Activated CD4-positive, alpha-beta T cell treated with anti-CD3 and anti-CD28 coated beads for 48 hours (primary cell): ENCODE results near the gene LRP1.

Experiments used
- DNase-seq: peaks from one replicate; pipeline ENCODE4 v3.0.0-alpha.2; 2020

Gene LRP1

DNA sequence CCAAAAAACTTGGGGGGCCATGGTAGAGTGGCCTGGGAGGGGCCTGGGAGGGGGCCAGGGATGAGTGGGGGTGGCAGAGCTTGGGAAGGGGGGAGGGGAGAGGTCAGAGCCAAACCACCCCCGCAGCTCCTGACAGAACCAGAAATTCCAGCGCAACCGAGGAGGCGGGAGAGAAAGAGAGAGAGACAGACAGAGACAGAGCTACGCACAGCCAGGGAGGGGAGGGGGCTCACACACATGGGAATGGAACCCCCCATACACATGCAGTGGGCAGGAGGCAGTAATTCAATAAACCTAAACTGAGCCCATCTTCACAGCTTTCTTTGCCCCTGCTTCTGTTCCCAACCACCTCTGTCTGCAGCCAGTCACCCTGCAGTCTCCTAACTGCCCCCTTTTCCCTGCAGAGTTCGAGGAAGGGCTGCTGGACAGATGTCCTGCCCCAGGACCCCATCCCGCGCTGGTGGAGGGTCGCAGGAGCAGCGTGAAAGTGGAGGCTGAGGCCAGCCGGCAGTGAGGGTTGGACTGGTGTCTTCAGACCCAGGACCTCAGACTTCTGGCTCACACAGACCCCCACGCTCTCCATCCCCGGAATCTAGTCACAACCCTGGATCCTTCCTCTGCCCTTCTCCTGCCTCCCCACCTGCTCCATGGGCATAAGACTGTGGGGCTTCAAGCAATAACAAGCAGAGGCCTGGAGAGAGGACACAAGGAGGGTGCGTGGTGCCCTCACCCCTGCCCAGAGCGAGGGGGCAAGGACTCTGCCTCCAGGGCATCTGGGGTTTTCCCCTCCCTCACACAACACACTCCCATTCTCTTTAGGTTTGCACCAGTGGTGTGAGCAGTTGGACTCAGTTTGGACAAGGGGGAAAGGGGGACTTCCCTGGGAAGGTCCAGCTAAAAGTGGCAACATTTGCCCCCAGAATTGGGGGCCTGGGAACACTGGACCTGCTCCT, 33.8 kb upstream of the LRP1 start:
- no peak for DNase-seq

DNA sequence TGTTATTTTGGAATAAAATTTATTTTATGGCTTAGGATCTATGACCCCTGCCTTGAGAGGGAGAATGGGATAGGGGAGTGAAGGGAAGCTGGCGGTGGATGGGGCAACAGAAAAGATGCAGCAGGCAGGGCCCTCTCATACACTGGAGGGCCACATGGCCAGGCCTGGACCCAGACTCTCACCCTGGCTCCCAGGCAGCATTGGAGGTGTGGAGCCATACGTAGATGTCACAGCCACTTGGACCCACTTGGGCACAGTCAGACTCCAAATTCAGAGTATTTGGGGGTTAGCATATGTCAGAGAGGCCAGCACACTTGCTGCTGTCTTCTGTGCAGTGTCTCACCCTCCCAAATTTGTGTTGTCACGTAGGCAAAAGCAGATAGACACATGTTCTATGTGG, 32.8 kb upstream of the LRP1 start:
- DNase-seq = no peak

- DNase-seq = no peak
Measured at GRCh38 chr12:57096099-57096572, 32.1 kb upstream of the LRP1 start.

DNA sequence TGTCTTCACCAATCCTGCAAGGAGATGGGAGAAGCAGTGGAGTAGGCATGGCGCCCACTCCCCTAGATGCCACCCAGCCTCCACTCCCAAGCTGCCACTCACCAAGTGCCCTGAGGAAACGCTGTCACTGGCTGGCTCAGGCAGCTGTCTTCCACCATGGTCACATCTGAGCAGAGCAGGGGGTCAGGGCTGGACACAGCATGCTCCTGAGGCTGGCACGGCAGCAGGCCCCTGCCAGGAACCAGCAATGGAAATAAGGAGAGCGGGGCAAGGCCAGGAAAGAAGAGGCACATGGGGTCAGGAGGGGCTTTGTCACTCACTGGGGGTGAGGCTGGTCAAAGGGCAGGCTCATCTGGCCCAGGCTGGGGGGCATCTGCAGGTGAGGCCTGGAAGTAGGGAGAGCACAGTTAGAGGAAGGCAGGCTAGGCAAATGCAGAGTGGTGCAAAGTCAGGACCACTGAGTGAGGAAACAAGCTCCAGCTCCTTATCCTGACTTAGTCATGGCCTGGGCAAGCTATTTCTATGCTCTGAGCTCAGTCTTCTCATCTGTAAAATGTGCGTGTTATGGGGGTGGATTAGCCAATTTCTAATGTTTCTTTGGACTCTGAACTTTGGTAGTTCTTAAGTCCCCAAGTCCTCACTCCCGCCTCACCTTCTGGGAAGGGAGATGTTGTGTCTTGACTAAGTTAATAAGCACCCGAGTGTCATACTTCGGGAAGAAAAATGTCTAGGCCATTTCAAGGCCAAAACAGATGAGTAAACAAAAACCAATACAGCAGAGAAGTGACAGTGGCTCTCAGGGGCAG, 31.3 kb upstream of the LRP1 start:
- DNase-seq = no peak

DNA sequence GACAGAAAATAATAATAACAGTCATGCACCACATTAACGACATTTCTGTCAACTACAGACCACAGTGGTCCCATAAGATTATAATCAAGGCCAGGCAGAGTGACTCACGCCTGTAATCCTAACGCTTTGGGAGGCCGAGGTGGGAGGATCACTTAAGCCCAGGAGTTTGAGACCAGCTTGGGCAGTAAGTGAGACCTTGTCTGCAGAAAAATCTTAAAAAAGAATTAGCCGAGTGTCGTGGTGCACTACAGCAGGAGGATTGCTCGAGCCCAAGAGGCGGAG, 30.8 kb upstream of the LRP1 start:
- no peak for DNase-seq

GRCh38 chr12:57098546-57098945, 29.7 kb upstream of the LRP1 start:
- DNase-seq = no peak

DNA sequence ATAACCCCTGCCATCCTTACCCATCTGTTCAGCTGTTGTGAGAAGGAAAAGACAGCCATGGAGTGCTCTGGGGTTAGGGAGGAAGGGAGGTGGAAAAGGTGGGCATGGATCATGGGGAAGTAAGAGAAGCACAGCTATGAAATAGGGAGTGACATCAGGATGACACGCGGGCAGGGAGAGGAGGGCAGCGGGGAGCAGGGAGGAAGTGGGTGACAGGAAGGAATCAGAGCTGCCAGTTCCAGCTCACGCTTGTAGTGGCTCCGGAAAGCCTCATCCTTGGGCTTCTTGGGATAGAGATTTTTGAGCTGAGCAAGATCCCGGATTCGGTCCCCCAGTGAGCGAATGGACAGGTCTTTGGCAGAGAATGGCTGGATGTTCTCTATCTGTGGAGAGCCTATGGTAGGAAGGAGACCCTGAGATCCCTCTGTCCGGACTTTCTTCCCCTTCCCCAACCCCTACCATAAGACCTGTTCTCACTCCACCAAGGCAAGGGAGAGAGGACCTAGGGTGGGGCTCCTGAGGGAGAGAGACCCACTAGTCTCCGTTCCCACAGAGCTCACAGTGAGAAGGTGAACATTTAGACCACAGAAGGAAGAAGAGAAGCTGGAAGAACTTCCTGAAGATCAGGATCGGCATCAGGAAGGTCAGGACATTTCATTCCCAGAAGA, 29.1 kb upstream of the LRP1 start:
- no peak for DNase-seq

GRCh38 chr12:57099766-57100165, 28.5 kb upstream of the LRP1 start:
- DNase-seq = no peak

- DNase-seq = no peak
Measured at GRCh38 chr12:57101892-57102695, 26.2 kb upstream of the LRP1 start.

GRCh38 chr12:57103856-57104255, 24.4 kb upstream of the LRP1 start:
- DNase-seq = no peak

DNA sequence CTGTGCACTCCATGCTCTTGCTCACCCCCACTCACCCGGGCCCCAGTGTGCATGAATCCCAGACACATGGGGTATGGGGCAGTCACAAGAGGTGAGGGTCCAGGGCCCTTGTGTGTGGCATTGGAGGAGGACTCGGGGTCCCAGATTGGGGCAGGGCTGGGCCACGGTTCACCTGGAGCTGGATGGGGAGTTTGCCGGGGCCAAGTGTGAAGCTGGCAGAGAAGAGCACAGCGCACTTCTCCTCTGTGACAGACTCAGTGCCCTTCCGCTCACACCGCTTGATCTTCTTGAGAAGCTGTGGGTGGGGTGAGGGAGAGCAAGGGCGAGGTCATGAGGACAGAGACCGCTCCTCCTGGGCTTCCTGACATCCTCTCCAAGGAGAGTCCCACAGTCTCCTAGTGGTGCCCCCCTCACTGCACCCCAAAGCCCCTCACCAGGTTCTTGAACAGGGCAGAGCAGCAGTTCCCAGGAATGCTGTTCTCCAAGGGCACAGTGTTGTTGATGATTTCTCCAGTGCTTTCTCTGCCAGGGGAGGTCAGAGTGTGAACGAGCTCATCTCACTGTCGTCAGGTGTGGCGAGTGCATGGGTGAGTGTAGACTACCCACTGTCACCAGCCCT, 23.9 kb upstream of the LRP1 start:
- DNase-seq = no peak

DNA sequence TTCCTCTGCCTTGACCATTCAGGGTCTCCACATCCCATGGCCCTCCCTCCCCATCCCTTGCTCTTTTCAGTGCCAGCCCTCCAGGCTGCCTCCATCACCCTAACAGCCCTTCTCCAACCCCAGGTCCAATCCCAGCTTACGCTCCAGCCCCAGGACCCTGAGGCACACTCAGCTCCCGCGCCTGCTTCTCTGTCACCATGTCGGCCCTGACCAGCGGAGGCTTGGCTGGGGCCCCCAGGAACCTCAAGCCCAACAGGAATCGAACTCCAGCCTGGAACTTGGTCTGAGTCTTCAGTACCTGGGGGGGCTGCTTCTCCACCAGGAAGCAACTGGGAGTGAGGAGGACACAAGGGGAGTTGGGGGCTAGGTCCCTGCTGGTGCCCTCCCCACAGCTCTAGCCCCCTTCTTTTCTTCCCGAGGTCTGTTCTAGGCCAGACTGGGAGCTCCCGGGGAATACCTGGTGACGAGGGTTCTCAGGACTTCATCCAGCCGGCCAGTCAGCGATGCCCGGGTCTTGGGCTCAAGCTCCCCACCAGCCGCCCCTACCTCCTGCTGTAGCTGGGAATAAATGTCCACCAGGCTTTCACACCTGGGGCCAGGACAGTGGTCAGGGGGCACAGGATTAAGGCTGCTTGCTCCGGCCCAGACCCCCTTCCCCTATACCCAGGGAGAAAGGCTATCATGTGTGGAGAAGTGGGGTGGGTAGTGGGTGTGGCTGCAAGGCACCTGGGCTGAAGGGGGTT, 23.1 kb upstream of the LRP1 start:
- no peak for DNase-seq

GRCh38 chr12:57106021-57106708, 22.1 kb upstream of the LRP1 start:
- DNase-seq = no peak

DNA sequence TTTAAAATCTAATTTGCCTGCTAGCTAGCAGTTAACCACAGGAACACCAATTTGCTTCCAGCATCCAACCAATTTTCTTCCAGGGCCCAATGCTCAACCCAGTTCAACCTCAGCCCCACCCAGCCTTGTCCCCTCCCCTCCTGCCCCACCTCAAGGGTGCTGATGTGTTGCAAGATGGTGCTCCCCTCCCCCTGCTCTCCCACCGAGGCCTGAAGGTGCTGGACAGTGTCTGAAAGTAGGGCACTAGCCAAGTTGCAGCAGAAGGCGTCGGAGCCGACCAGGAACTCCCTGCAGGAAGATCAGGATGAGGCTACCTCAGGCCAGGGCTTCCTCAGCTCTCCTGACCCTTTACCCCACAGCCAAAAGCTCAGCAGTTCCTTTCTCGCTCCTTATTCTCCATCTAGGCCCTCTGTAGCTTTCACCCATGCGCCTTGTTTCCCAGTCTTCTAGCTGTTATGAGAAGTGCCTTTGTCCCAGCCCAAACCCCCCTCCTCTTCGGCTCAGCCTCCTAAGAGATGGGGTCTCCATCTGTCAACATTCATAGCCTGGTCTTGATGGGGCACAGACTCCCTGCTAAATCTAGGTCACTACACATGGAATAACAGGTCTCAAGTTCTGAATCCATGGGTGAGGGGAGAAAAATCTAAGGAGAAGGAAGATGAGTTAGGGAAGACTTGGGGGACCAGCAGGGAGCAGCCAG, 20.7 kb upstream of the LRP1 start:
- no peak for DNase-seq

DNA sequence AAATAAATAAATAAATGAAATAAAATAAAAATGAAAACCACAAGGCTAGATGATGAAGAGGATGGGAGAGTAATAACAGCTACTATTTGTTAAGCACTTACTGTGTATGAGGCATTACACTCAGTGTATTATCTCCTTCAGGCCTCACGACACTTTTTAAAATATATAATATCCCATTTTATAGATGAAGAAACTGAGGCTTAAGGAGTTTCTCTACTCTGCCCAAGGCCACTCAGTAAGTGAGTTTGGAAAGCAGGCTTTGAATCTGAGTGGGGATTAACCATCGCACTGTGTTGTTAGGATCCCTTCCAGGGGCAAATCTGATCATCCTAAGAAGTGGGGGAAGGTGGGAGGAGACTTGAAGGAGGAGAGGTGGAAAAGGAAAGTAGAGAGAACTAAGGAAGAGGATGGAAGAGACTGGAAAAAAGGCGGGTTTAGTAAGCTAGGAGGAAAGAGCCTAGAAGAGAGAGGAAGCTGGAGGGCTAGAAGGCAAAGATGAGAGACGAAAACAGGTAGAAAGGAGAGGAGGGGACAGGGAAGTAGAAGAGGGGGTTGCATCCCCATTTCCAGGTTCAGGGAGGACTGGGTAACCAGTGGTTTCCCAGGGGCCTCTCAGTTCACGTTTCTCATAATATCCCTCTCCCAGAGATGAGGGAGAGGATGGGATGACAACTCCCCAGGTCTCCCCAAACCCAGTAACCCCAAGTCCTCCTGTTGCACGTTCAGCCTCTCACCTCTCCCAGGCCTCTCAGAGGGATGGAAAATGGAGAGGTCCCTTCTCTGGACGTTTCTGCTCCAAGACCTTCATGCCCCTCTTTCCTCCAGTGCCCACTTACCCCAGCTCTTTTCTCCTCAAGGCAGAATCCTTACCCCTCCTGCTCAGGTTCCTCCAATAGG, 18.8 kb upstream of the LRP1 start:
- no peak for DNase-seq

DNA sequence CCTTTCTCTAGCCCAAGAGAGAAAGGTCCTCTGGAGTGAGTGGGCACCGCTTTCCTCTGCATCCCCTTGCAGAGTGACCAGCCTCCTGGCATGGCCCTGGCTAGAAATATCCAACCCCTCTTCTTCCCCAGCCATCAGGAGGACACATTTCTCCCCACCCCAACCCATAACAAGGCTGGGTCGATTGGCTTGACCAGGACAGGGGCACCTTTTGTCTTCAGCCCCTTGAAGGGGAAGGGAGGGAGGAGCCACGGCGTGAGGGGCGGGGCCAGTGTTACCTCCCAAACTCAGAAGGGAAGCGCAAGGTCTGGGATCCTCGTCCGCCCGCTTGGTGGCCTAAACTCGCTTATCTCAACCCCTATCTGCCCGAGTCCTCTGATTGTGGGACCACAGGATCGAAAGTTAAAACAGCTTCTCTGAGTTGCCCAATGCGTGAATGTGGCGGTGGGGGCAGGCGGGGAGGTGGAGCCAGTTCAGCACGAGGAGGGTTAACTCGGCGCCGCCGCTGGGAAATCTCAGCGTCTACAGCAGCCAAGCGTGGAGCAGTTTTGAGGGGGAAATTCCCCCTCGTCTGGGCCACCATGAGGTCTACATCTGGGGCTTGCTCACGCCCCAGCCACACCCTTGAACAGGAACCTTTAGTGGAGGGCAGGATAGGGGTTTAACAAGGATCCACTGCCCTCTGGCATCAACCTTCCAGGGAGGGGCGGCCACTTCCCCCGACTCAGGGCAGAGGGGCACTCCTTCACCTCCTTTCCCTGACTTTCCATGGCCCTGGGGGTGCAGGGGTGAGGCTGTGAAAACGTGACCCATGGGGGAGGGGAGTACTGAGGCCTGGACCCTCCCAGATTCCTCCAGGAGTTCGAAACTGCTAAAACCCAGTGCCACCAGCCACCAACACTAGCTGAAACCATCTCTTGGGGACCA, 17.9 kb upstream of the LRP1 start:
- peak; percentile 89 for DNase-seq

- DNase-seq = peak; percentile 86
Measured at GRCh38 chr12:57111031-57111734, 17.1 kb upstream of the LRP1 start, which contains the start of gene STAT6. TSS of gene STAT6 (minus strand) at chr12:57111362. CDS start at chr12:57108278, 3,084 bp downstream.
